Myocyte (in vitro differentiated cells): ENCODE measurements around the gene ABHD1. TPM values are rescaled to one million over a fixed set of nuclear protein-coding genes. Genes with fewer than 3 reads are reported as not detected.
"Not testable (repeated sequence)": the region's sequence is repeated elsewhere in the genome, so short reads cannot be mapped to it uniquely, and the experiment has no call there.

Experiments used
- DNase-seq: peaks from one replicate; pipeline ENCODE4 v3.0.0-alpha.2; 2012; ENCODE audit warnings: low read depth
- total RNA-seq: library from RNA; depleted of rRNA; stranded (reverse); fragments of >200 nt; gene quantifications from 2 replicates; pipeline ENCODE4 v1.2.3, GENCODE V29; 2014

Gene ABHD1
- total RNA-seq, 1 donor from 2014 or later, result not detected

GRCh38 chr2:27109083-27109482, 14.5 kb upstream of the ABHD1 start:
- no peak for DNase-seq

- not testable (repeated sequence) for DNase-seq
These were observed 12.8 kb upstream of the ABHD1 start for GRCh38 chr2:27110603-27111352.

GRCh38 chr2:27111392-27112078, 12.1 kb upstream of the ABHD1 start:
- not testable (repeated sequence) for DNase-seq

- no peak for DNase-seq
These were observed 8.1 kb upstream of the ABHD1 start for GRCh38 chr2:27115519-27115918.

- no peak for DNase-seq
These were observed 5.6 kb upstream of the ABHD1 start for GRCh38 chr2:27117995-27118524.

- DNase-seq, result no peak
These were observed 4.9 kb upstream of the ABHD1 start, which contains the start of gene CGREF1 for GRCh38 chr2:27118525-27119329. Gene CGREF1 (minus strand): TSS chr2:27119128. CDS start chr2:27104366, 14,762 bp downstream.

GRCh38 chr2:27119330-27119670, 4.3 kb upstream of the ABHD1 start:
- not testable (repeated sequence) for DNase-seq

- DNase-seq, result no peak
These were observed 1.7 kb upstream of the ABHD1 start for GRCh38 chr2:27121906-27122305.

- DNase-seq, result no peak
These were observed 824 bp upstream of the ABHD1 start for GRCh38 chr2:27122791-27123190.

GRCh38 chr2:27125104-27125503, 1.5 kb downstream of the ABHD1 start:
- no peak for DNase-seq

- DNase-seq, result no peak
These were observed 2.7 kb downstream of the ABHD1 start for GRCh38 chr2:27126252-27126710.

GRCh38 chr2:27127883-27128667, 4.5 kb downstream of the ABHD1 start:
- no peak for DNase-seq

GRCh38 chr2:27128668-27129571, 5.3 kb downstream of the ABHD1 start:
- DNase-seq, result no peak

- no peak for DNase-seq
These were observed 6.8 kb downstream of the ABHD1 start for GRCh38 chr2:27130396-27130795.

- peak; percentile 31 for DNase-seq
These were observed 7.8 kb downstream of the ABHD1 start for GRCh38 chr2:27131429-27131828.

GRCh38 chr2:27133195-27133875, 9.7 kb downstream of the ABHD1 start:
- DNase-seq, result peak; percentile 7

- DNase-seq, result peak; percentile 96
These were observed 10.5 kb downstream of the ABHD1 start, which contains the start of gene PREB for GRCh38 chr2:27133905-27134780. Gene PREB (minus strand): TSS chr2:27134636. CDS start chr2:27134421, 215 bp downstream.
